G401 (cell line): ENCODE results near the gene PTGS2. TPM values are rescaled to one million over a fixed set of nuclear protein-coding genes. Genes with fewer than 3 reads are reported as not detected.

ENCODE experiments used
- DNase-seq: peaks from one replicate; pipeline ENCODE4 v3.0.0-alpha.2; 2015; ENCODE audit warnings: low spot score
- in situ Hi-C: cut with HindIII; loops from 2 replicates; pipeline ENCODE4 v1.10.0; 2016; ENCODE audit warnings: low sequenced_read_pairs, mixed read lengths
- total RNA-seq: library from RNA; depleted of rRNA; stranded (reverse); fragments of >200 nt; shearing (Covaris generic); gene quantifications from 2 replicates; pipeline ENCODE4 v1.2.3, GENCODE V29; 2014; rRNA removed

PTGS2 gene
- total RNA-seq, 1 experiment from 2014 or later: not detected

DNA sequence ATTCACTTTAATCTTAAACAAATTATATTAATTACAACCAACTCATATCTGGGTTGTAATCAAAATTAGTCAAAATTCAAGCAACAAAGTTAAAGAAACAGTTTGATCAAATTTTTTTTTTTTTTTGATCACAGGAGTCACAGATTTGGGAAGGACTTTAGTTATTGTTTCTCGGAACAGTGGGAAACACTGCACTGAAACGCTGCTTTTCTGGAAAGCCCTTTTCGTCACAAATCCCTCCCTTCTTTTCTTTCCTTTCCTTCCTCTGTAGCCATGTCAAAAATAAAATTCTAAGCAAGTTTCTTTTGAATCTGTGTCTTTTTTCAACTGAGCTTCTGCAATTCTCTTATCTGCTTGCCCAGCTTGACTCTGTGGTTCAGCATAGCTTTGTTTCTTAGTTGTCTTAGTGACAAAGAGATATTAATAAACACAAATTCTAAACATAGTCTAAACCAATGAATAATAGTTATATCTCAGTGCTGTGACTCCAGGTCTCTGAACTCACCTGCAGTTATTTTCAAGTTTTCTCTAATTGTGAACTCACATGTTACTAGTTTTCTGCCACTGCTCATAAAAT is 53.8 kb downstream of the PTGS2 start:
- no peak for DNase-seq
- in situ Hi-C loops: no loop called here

DNA sequence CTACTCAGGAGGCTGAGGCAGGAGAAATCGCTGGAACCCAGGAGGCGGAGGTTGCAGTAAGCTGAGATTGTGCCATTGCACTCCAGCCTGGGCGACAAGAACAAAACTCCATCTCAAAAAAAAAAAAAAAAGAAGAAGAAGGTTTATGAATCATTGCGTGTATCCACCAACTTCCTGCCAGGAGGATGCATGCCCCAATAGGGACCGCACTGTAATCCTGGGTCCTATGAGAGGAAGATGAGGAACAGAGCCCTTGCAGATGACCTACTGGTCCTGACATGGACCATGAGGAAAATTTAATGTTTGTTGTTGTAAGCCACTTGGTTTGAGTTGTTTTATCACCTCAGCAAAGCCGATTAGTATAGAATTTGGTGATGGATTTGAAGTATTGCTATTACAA is 56.7 kb downstream of the PTGS2 start:
- no peak for DNase-seq
- in situ Hi-C loops: no loop called here

Other genes with a start within 250 kb of the PTGS2 start
- gene PDC, start 219.3 kb downstream of the PTGS2 start, total RNA-seq: not detected in 2 replicates
- gene PLA2G4A, start 148.5 kb upstream of the PTGS2 start, total RNA-seq: 0.06 TPM in 1 of 2 replicates, not detected in the other